Right lobe of liver (tissue), 4 donors: Measurements from ENCODE around the gene GSTM4.

Experiments
- POLR2A ChIP-seq: fragments of 450-650 bp; IDR thresholded peaks from one replicate; pipeline ENCODE4 v1.6.1; 2017; ENCODE audit warnings: antibody characterized with exemption, mild to moderate bottlenecking
- TF ChIP-seq, protein P1 (sequence below), 4 donors: fragments of 200-600 bp in 3 of 4; fragments of 450-650 bp in 1 of 4; IDR thresholded peaks; one replicate each; pipeline versions ENCODE4 v1.5.1 to v1.8.0; 2016 to 2022; ENCODE audit warnings: antibody characterized with exemption in 4 of 4, mild to moderate bottlenecking in 2 of 4
- donor health status: DM: no; HTN: no; CAD: no.
- donor health status: DM: no; HTN: no; CAD: no.
- donor health status: DM: no; HTN: yes; CAD: no.

DNA sequence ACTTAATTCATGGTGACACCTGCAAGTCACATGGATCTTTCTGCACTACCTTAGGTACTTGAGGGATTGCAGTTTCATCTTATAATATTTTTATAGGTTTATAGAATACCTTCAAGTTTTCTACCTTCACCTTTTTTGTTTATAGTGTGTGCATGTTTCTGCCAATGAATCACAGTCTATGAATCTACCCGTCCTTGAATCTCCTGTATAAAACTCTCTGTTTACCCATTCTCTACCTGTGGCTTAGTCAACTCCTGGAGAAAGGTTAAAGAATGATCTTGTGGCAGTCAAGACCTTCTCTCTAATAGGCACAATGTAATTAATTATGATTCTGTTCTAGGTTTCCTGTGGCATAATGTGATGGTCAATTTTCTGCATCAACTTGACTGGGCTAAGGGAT, 8.8 kb downstream of the GSTM4 start:
- TF ChIP-seq, protein P1, sequence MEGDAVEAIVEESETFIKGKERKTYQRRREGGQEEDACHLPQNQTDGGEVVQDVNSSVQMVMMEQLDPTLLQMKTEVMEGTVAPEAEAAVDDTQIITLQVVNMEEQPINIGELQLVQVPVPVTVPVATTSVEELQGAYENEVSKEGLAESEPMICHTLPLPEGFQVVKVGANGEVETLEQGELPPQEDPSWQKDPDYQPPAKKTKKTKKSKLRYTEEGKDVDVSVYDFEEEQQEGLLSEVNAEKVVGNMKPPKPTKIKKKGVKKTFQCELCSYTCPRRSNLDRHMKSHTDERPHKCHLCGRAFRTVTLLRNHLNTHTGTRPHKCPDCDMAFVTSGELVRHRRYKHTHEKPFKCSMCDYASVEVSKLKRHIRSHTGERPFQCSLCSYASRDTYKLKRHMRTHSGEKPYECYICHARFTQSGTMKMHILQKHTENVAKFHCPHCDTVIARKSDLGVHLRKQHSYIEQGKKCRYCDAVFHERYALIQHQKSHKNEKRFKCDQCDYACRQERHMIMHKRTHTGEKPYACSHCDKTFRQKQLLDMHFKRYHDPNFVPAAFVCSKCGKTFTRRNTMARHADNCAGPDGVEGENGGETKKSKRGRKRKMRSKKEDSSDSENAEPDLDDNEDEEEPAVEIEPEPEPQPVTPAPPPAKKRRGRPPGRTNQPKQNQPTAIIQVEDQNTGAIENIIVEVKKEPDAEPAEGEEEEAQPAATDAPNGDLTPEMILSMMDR (IDR thresholded peaks at IDR 0.05) = no peak
- no peak for TF ChIP-seq POLR2A
